Loucy (cell line): ENCODE measurements around the gene HSD17B12.

Experiments
- EZH2phosphoT487 ChIP-seq: fragments of 200-600 bp; IDR thresholded peaks from 2 replicates; pipeline ENCODE4 v1.6.1; 2018; ENCODE audit warnings: antibody characterized with exemption, mild to moderate bottlenecking, moderate library complexity, borderline replicate concordance
- TF ChIP-seq, protein P1 (sequence below): fragments of 200-600 bp; sonication (generic); conservative IDR thresholded peaks from 2 replicates; pipeline ENCODE4 v1.5.1; 2014; ENCODE audit warnings: mild to moderate bottlenecking, antibody characterized with exemption, low read length

DNA sequence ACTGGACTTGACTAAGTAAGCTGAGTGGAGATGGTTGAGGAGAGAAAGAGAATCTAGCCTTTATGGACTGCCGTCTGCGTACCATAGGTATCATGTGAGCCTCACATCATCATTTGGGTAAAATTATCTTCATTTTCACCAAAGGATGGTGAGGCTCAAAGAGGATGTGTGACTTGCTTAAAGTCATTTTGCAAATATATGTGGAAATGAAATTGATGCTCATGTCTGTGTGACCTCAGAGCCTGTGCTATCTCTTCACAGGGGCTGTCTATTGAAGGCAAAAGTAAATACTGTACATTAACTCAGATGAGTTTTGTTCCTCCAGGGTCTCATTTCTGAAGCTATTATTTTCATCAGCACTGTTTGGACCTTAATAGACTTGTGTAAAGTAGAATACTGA, 116.8 kb downstream of the HSD17B12 start:
- TF ChIP-seq, protein P1, sequence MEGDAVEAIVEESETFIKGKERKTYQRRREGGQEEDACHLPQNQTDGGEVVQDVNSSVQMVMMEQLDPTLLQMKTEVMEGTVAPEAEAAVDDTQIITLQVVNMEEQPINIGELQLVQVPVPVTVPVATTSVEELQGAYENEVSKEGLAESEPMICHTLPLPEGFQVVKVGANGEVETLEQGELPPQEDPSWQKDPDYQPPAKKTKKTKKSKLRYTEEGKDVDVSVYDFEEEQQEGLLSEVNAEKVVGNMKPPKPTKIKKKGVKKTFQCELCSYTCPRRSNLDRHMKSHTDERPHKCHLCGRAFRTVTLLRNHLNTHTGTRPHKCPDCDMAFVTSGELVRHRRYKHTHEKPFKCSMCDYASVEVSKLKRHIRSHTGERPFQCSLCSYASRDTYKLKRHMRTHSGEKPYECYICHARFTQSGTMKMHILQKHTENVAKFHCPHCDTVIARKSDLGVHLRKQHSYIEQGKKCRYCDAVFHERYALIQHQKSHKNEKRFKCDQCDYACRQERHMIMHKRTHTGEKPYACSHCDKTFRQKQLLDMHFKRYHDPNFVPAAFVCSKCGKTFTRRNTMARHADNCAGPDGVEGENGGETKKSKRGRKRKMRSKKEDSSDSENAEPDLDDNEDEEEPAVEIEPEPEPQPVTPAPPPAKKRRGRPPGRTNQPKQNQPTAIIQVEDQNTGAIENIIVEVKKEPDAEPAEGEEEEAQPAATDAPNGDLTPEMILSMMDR, result no peak
- TF ChIP-seq EZH2phosphoT487, result no peak
